ENCODE data around the gene NHLH1.

Gene NHLH1

DNA sequence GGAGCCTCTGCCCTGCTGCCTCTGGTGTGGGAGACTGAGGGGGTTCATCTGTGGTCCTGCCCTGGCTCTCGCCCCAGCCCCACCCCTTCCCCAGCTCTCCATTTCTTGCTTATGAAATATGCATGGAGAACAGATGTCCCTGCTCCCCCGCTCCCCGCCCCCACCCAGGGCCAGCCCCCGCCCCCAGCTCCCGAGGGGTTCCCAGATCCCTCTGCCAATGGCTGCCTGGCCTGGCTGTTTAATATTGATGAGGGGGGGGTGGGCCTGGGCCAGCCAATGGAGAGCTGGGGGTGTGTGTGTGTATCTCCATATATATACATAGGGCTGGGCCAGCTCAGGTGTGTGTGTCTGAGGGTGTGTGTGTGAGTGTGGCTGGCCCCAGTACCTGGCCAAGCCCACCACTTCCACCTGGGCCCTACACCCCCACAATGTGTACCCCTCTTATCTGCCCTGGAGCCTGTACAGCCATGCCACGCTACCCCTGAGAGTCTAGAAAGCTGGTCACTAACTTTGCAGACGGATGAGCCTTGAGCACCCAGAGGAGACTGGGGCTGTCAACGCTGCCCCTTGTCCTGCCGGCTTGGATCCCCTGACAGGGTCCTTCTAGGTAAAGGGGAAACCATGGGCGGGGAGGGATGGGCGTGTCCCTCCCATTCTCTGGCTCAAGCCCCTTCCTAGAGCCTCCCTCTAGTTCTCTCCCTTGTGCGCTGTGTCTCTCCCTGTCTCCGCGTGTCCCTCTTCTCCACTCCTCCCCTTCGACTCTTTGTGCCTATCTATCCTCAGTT, at the start of gene NHLH1:
TSS of gene NHLH1 (plus strand) at position 341 of the 785 bp plus-strand sequence. CDS start 3,661 bp downstream, outside the sequence.
- Histone ChIP-seq H3K36me3 (ENCODE audit: control insufficient read depth, insufficient read depth, low read length) (no peaks in the 10 kb centered on the region; the same call in 1 of the 2 replicates), H3K4me3 (replicated peaks; ENCODE audit: low read depth, low read length) (no peak within 1 kb of the TSS), H3K27me3 (replicated peaks; ENCODE audit: control insufficient read depth, insufficient read depth, low read length) (no peaks in the 10 kb centered on the region)
- DNase-seq (ENCODE audit: extremely low read depth, insufficient read length), result no peak
- TF ChIP-seq, protein P1, sequence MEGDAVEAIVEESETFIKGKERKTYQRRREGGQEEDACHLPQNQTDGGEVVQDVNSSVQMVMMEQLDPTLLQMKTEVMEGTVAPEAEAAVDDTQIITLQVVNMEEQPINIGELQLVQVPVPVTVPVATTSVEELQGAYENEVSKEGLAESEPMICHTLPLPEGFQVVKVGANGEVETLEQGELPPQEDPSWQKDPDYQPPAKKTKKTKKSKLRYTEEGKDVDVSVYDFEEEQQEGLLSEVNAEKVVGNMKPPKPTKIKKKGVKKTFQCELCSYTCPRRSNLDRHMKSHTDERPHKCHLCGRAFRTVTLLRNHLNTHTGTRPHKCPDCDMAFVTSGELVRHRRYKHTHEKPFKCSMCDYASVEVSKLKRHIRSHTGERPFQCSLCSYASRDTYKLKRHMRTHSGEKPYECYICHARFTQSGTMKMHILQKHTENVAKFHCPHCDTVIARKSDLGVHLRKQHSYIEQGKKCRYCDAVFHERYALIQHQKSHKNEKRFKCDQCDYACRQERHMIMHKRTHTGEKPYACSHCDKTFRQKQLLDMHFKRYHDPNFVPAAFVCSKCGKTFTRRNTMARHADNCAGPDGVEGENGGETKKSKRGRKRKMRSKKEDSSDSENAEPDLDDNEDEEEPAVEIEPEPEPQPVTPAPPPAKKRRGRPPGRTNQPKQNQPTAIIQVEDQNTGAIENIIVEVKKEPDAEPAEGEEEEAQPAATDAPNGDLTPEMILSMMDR (IDR thresholded peaks at IDR 0.05; ENCODE audit: insufficient read depth, low read length, poor library complexity, severe bottlenecking), result no peak

DNA sequence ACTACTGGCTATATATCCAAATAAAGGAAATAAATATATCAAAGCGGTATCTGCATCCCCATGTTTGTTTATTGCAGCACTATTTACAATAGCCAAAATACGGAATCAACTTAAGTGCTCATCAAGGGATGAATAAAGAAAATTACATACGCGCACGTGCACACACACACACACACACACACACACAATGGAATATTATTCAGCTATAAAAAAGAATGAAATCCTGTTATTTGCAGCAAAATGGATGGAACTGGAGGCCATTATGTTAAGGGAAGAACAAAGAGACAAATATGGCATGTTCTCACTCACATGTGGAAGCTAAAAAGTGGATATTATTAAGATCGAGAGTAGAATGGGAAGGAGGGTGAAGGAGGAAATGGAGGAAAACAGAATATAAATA, 44.0 kb upstream of the NHLH1 start:
- H3K4me3 ChIP-seq (replicated peaks; ENCODE audit: low read depth, low read length), result no peak overlapping the region
- TF ChIP-seq, protein P1 (IDR thresholded peaks at IDR 0.05; ENCODE audit: insufficient read depth, low read length, poor library complexity, severe bottlenecking), result no peak
- peaks cover 15% of the 10 kb centered on the region for H3K36me3 ChIP-seq (ENCODE audit: control insufficient read depth, insufficient read depth, low read length)
- H3K27me3 ChIP-seq (replicated peaks; ENCODE audit: control insufficient read depth, insufficient read depth, low read length), result no peaks in the 10 kb centered on the region
- DNase-seq (ENCODE audit: extremely low read depth, insufficient read length), result no peak

- Histone ChIP-seq H3K4me3 (replicated peaks; ENCODE audit: low read depth, low read length) (no peak overlapping the region), H3K27me3 (replicated peaks; ENCODE audit: control insufficient read depth, insufficient read depth, low read length) (no peaks in the 10 kb centered on the region), H3K36me3 (ENCODE audit: control insufficient read depth, insufficient read depth, low read length) (peaks cover 27% of the 10 kb centered on the region)
- DNase-seq (ENCODE audit: extremely low read depth, insufficient read length), result no peak
- TF ChIP-seq, protein P1 (IDR thresholded peaks at IDR 0.05; ENCODE audit: insufficient read depth, low read length, poor library complexity, severe bottlenecking), result no peak
These were observed 41.6 kb upstream of the NHLH1 start for GRCh38 chr1:160325252-160325651.

DNA sequence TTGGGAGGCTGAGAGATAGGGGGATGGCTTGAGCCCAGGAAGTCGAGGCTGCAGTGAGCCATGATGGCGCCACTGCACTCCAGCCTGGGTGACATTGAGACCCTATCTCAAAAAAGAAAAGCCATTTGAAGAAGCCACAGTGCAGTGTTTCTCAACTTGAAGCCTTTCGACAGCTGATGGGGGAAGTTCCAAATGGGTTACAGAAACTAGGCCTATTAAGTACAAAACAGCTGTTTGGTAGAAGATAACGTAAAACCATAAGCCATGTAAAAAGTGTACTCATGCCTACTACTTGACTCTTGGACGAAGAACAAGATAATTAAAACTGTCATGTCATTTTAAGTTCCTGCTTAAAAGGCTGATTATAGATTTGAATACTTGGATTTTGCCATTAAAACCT, 40.5 kb upstream of the NHLH1 start:
- TF ChIP-seq, protein P1 (IDR thresholded peaks at IDR 0.05; ENCODE audit: insufficient read depth, low read length, poor library complexity, severe bottlenecking), result no peak
- no peak for DNase-seq (ENCODE audit: extremely low read depth, insufficient read length)
- H3K27me3 ChIP-seq (replicated peaks; ENCODE audit: control insufficient read depth, insufficient read depth, low read length), result no peaks in the 10 kb centered on the region
- H3K4me3 ChIP-seq (replicated peaks; ENCODE audit: low read depth, low read length), result no peak overlapping the region
- H3K36me3 ChIP-seq (ENCODE audit: control insufficient read depth, insufficient read depth, low read length), result peaks cover 32% of the 10 kb centered on the region

DNA sequence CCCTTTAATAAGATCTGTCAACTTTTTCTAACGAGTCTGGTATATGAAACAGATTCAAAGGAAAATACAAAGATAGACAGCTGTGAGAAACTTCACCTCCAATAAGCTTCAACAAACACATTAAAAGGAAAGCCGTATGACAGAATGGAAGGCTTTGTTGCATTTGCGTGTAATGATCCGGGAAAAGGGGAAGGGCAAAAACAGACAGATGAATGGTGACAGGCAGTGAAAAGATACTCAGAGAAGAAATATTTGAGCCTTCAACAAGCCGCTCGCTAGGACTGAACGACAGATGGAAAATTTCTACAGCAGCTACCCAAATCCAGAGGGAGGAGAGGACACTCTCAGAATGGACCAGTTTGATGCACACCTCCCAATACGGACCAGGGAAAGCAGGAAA, 38.7 kb upstream of the NHLH1 start:
- no peak overlapping the region for H3K4me3 ChIP-seq (replicated peaks; ENCODE audit: low read depth, low read length)
- no peaks in the 10 kb centered on the region for H3K27me3 ChIP-seq (replicated peaks; ENCODE audit: control insufficient read depth, insufficient read depth, low read length)
- DNase-seq (ENCODE audit: extremely low read depth, insufficient read length), result no peak
- TF ChIP-seq, protein P1 (IDR thresholded peaks at IDR 0.05; ENCODE audit: insufficient read depth, low read length, poor library complexity, severe bottlenecking), result no peak
- H3K36me3 ChIP-seq (ENCODE audit: control insufficient read depth, insufficient read depth, low read length), result peaks cover 34% of the 10 kb centered on the region
